H9 (cell line): ENCODE results near the gene SCN7A. TPM values are rescaled to one million over a fixed set of nuclear protein-coding genes. Genes with fewer than 3 reads are reported as not detected.

ENCODE experiments used
- DNase-seq: peaks from one replicate; pipeline ENCODE4 v3.0.0-alpha.2; 2017
- H2AFZ ChIP-seq: one replicate; pipeline ENCODE4 v1.6.1; 2013; ENCODE audit warnings: mild to moderate bottlenecking, low read length, control low read depth, moderate library complexity
- H2AK5ac ChIP-seq: 2 replicates; pipeline ENCODE4 v1.6.1; 2013; ENCODE audit warnings: low read length, control low read depth, mixed read lengths; ENCODE audit not compliant: insufficient read length
- H2BK120ac ChIP-seq: one replicate; pipeline ENCODE4 v1.6.1; 2013; ENCODE audit warnings: low read depth, mild to moderate bottlenecking, low read length, control low read depth, inconsistent platforms; ENCODE audit not compliant: poor library complexity, severe bottlenecking
- H2BK12ac ChIP-seq: 2 replicates; pipeline ENCODE4 v1.6.1; 2013; ENCODE audit warnings: low read length, control low read depth, mixed read lengths, low read depth; ENCODE audit not compliant: insufficient read length
- H2BK15ac ChIP-seq: 2 replicates; pipeline ENCODE4 v1.6.1; 2013; ENCODE audit warnings: low read depth, low read length, control low read depth
- H2BK20ac ChIP-seq: one replicate; pipeline ENCODE4 v1.6.1; 2013; ENCODE audit warnings: low read depth, mild to moderate bottlenecking, low read length, control low read depth, inconsistent platforms; ENCODE audit not compliant: poor library complexity, severe bottlenecking
- H2BK5ac ChIP-seq: 2 replicates; pipeline ENCODE4 v1.6.1; 2013; ENCODE audit warnings: low read length, control low read depth, mixed read lengths; ENCODE audit not compliant: insufficient read length
- H3K14ac ChIP-seq: 2 replicates; pipeline ENCODE4 v1.6.1; 2013; ENCODE audit warnings: low read length, control low read depth; ENCODE audit not compliant: insufficient read depth
- H3K18ac ChIP-seq: 2 replicates; pipeline ENCODE4 v1.6.1; 2013; ENCODE audit warnings: low read depth, mild to moderate bottlenecking, mixed read lengths, low read length, control low read depth; ENCODE audit not compliant: insufficient read length
- H3K23ac ChIP-seq: 2 replicates; pipeline ENCODE4 v1.6.1; 2013; ENCODE audit warnings: low read length, control low read depth, mixed read lengths, low read depth; ENCODE audit not compliant: insufficient read length
- H3K23me2 ChIP-seq: 2 replicates; pipeline ENCODE4 v1.6.1; 2013; ENCODE audit warnings: low read depth, mild to moderate bottlenecking, mixed read lengths, low read length, control low read depth; ENCODE audit not compliant: insufficient read length, poor library complexity, severe bottlenecking
- H3K27ac ChIP-seq: 2 replicates; pipeline ENCODE4 v1.5.1; 2013; ENCODE audit warnings: low read length, control low read depth, mixed read lengths, low read depth; ENCODE audit not compliant: insufficient read length
- H3K27me3 ChIP-seq: 2 replicates; pipeline ENCODE4 v1.6.1; 2013; ENCODE audit warnings: low read length, control low read depth, inconsistent platforms; ENCODE audit not compliant: insufficient read depth
- H3K4ac ChIP-seq: 2 replicates; pipeline ENCODE4 v1.6.1; 2013; ENCODE audit warnings: low read depth, mild to moderate bottlenecking, control low read depth, inconsistent platforms, low read length, moderate library complexity
- H3K4me1 ChIP-seq: 2 replicates; pipeline ENCODE4 v1.6.1; 2013; ENCODE audit warnings: low read length, control low read depth, inconsistent platforms; ENCODE audit not compliant: insufficient read depth
- H3K4me2 ChIP-seq: 2 replicates; pipeline ENCODE4 v1.6.1; 2013; ENCODE audit warnings: low read length, control low read depth, mixed read lengths; ENCODE audit not compliant: insufficient read length, insufficient read depth
- H3K56ac ChIP-seq: 2 replicates; pipeline ENCODE4 v1.6.1; 2013; ENCODE audit warnings: low read depth, mild to moderate bottlenecking, mixed read lengths, low read length, control low read depth; ENCODE audit not compliant: insufficient read length
- H3K79me1 ChIP-seq: 2 replicates; pipeline ENCODE4 v1.6.1; 2013; ENCODE audit warnings: low read depth, mild to moderate bottlenecking, moderate library complexity, low read length, control low read depth, inconsistent platforms; ENCODE audit not compliant: insufficient read depth, poor library complexity, severe bottlenecking
- H3K79me2 ChIP-seq: 2 replicates; pipeline ENCODE4 v1.6.1; 2013; ENCODE audit warnings: low read length, control low read depth, inconsistent platforms; ENCODE audit not compliant: insufficient read depth
- H3K9ac ChIP-seq: 2 replicates; pipeline ENCODE4 v1.6.1; 2013; ENCODE audit warnings: low read length, control low read depth, mixed read lengths; ENCODE audit not compliant: insufficient read length; ENCODE audit errors: extremely low read depth
- H3K9me3 ChIP-seq: one replicate; pipeline ENCODE4 v1.6.1; 2013; ENCODE audit warnings: low read depth, low read length, inconsistent platforms; ENCODE audit not compliant: control insufficient read depth
- H3T11ph ChIP-seq: one replicate; pipeline ENCODE4 v1.6.1; 2013; ENCODE audit warnings: mild to moderate bottlenecking, low read length, control low read depth, inconsistent platforms
- H4K20me1 ChIP-seq: one replicate; pipeline ENCODE4 v1.6.1; 2013; ENCODE audit not compliant: control insufficient read depth, insufficient read length, insufficient read depth
- H4K5ac ChIP-seq: 2 replicates; pipeline ENCODE4 v1.6.1; 2013; ENCODE audit warnings: low read depth, mild to moderate bottlenecking, mixed read lengths, low read length, control low read depth; ENCODE audit not compliant: insufficient read length
- H4K8ac ChIP-seq: replicated peaks from 2 replicates; pipeline ENCODE4 v1.6.1; 2013; ENCODE audit warnings: low read length, control low read depth, mixed read lengths, low read depth; ENCODE audit not compliant: insufficient read length
- H4K91ac ChIP-seq: 2 replicates; pipeline ENCODE4 v1.6.1; 2013; ENCODE audit warnings: low read depth, mild to moderate bottlenecking, moderate library complexity, mixed read lengths, low read length, control low read depth; ENCODE audit not compliant: insufficient read length
- H3K27ac Mint-ChIP-seq, 3 experiments: 2 replicates in 2 of 3; 3 replicates in 1 of 3; pipeline ENCODE4 v1.8.0; 2020 to 2021; ENCODE audit warnings: mixed read lengths in 3 of 3, mild to moderate bottlenecking in 1 of 3, moderate library complexity in 1 of 3
- H3K27me3 Mint-ChIP-seq: 2 replicates; pipeline ENCODE4 v1.8.0; 2021; ENCODE audit warnings: low read depth, mild to moderate bottlenecking, moderate library complexity, mixed read lengths
- H3K36me3 Mint-ChIP-seq, 3 experiments: 2 replicates in 2 of 3; 3 replicates in 1 of 3; pipeline ENCODE4 v1.8.0; 2020 to 2021; ENCODE audit warnings: low read depth in 3 of 3, mixed read lengths in 3 of 3; ENCODE audit not compliant: insufficient read depth in 1 of 3
- H3K4me1 Mint-ChIP-seq, 2 experiments: 2 replicates each; pipeline ENCODE4 v1.8.0; 2020; ENCODE audit warnings: mixed read lengths in 2 of 2
- H3K4me3 Mint-ChIP-seq, 2 experiments: 2 replicates in 1 of 2; 3 replicates in 1 of 2; pipeline ENCODE4 v1.8.0; 2020 to 2021; ENCODE audit warnings: mild to moderate bottlenecking in 2 of 2, mixed read lengths in 2 of 2, moderate library complexity in 1 of 2
- H3K9me3 Mint-ChIP-seq, 2 experiments: 2 replicates in 1 of 2; 3 replicates in 1 of 2; pipeline ENCODE4 v1.8.0; 2020; ENCODE audit warnings: mild to moderate bottlenecking in 2 of 2, mixed read lengths in 2 of 2, moderate library complexity in 1 of 2
- CTCF ChIP-seq: fragments of 200-600 bp; sonication (generic); conservative IDR thresholded peaks from 3 replicates; pipeline ENCODE4 v1.8.0; 2021; ENCODE audit warnings: antibody characterized with exemption, mild to moderate bottlenecking
- WGBS: extraction: QIAGEN DNeasy Blood & Tissue Kit; methylation state at CpG from one replicate; pipeline ENCODE4 v1.1.7; 2013; ENCODE audit warnings: missing lambda C conversion rate, low lambda C conversion rate, mixed read lengths; ENCODE audit not compliant: insufficient read length; ENCODE audit errors: extremely low coverage; 5-methylcytosine and 5-hydroxymethylcytosine counted together
- total RNA-seq: library from RNA; stranded (reverse); gene quantifications from 2 replicates; pipeline ENCODE4 v1.2.1, GENCODE V29; 2021

Gene SCN7A
- total RNA-seq, 1 experiment from 2014 or later = 0.07 TPM

- Histone ChIP-seq H3K9ac (no peak overlapping the region), H2BK5ac (no peak overlapping the region), H3K18ac (no peak overlapping the region), H3K4ac (no peak overlapping the region), H3K9me3 (no peaks in the 10 kb centered on the region), H3K56ac (no peak overlapping the region), H4K8ac (no peak overlapping the region), H3K27ac (no peak overlapping the region), H3K27me3 (no peaks in the 10 kb centered on the region), H3K23ac (no peak overlapping the region), H4K5ac (no peak overlapping the region), H2BK15ac (no peak overlapping the region), H4K20me1 (no peaks in the 10 kb centered on the region), H3K4me1 (peaks cover 5% of the 10 kb centered on the region; the same call in 1 of the 2 replicates), H3T11ph (no peak overlapping the region), H4K91ac (no peak overlapping the region), H3K79me2 (no peaks in the 10 kb centered on the region), H3K23me2 (peaks cover 11% of the 10 kb centered on the region), H2BK120ac (no peak overlapping the region), H2BK12ac (no peak overlapping the region), H2AFZ (no peak overlapping the region), H2BK20ac (no peak overlapping the region), H3K14ac (no peak overlapping the region), H3K4me2 (no peak overlapping the region), H2AK5ac (no peak overlapping the region), H3K79me1 (no peaks in the 10 kb centered on the region)
- Mint-ChIP-seq H3K4me1 (peaks cover 29 to 39% of the 10 kb centered on the region in 2 experiments), H3K27ac (no peak overlapping the region), H3K27me3 (peaks cover 17% of the 10 kb centered on the region), H3K4me3 (no peak overlapping the region), H3K9me3 (no peaks in the 10 kb centered on the region; a peak in 1 of 5 replicates), H3K36me3 (no peaks in the 10 kb centered on the region)
- TF ChIP-seq CTCF = no peak
- WGBS = no CpG with 5 or more reads among the region's 2 CpGs
- no peak for DNase-seq
These were observed 122.0 kb downstream of the SCN7A start for GRCh38 chr2:166372046-166372445.
